NCI-H82 (cell line): ENCODE measurements around the gene MRFAP1L1.

Source experiments
- DNase-seq: peaks from one replicate; lab custom pipeline; 2025; lab: John Stamatoyannopoulos, UW

The MRFAP1L1 gene

DNA sequence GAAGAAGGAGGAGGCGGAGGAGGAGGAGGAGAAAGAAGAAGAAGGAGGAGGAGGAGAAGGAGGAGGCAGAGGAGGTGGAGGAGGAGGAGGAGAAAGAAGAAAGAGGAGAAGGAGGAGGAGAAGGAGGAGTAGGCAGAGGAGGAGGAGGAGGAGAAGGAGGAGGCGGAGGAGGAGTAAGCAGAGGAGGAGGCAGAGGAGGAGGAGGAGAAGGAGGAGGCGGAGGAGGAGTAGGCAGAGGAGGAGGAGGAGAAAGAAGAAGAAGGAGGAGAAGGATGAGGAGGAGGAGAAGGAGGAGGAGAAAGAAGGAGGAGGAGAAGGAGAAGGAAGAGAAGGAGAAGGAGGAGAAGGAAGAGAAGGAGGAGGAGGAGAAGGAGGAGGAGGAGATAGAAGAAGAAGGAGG is 49.2 kb downstream of the MRFAP1L1 start:
- no peak for DNase-seq

DNA sequence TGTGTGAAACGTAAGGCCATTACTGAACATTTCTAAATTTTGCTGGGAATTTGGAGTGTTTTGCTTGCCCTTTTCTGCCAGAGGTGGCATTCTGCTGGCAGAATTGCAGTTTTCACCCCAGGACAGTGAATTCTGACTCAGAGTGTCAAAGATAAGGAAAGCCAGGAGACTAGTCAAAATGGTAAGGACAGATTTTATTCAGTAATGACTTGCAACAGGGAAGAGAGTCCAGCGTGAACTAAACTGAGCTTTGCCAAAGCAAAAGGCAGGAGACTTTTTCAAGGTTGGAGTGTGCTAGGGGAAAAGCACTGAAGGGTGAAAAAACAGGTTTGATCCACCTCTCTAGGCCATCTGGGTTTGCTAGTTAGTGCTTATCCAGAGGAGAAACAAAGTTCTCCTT is 49.8 kb downstream of the MRFAP1L1 start:
- DNase-seq = no peak

DNA sequence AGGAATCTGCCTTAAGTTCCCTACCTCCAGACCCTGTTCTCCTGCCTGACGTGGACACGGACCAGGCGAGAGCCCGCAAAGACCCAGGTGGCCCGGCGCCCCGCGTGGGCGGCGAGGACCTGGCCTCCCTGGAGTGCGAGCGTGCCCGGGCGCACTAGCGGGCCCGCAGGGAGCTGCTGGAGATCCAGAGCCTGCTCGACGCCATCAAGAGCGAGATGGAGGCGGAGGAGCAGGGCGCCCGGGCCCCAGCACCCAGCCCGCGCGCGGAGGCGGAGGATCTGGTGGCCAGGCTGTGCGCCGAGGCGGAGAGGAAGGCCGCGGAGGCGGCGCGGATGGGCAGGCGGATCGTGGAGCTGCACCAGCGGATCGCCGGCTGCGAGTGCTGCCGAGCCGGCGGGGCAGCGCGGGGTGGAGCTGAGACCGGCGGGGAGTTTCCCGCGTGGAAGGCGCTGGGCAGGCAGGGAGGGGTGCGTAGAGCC is 51.0 kb downstream of the MRFAP1L1 start:
- DNase-seq = no peak

DNA sequence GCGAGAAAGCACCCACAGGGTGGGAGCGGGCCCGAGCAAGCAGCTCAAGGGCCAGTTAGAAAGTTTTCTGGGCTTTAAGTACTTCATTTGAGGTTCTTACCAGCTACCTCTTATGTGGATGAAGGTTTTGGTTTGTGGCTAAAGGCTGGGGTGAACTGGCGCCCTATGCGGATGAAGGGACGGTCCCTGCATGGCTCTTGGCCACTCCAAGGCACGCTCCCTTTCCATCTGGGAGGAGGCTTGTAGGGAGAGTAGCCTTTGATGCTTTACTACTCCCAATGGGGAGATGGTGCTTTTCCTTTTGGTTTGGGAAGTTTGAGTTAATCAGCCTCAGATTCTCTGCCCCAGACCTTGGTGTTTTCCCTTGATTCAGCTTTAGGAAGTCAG is 51.5 kb downstream of the MRFAP1L1 start:
- no peak for DNase-seq
